ENCODE measurements around the gene PTPRB.

Gene PTPRB

DNA sequence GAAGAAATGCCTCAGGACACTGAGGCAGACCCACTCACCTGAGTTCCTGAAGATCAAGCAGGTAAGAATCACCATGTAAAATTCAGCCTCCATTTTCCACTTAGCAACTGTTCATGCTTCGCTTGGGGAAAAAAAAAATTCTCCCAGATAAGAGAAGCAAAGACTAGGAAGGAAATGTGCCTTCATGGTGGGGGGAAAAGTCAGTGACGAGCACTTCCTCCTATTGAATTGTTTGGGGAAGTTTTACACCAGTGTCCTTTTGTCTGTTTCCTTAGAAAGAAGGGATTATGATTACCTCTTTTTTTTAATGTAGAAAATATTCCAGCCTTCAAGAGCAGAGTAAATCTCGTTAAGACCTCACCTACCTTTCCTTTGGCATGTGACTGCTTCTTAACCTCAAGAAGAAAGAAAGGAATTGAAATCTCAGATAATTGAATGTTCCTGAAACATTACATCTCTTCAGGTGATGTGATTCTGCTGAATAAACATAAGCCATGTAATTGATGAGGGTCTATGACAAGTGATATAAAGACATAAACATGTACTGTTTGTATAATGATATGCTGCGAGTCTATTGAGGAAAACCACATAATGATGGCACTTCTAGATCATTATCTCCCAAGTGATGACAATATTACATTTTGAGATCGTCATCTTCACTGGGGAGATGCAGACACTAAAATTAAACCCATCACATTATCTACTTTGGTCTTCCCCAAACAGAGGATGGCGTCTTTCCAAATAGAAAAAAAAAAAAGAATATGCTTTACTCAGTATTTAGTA, at the start of gene PTPRB:
TSS of gene PTPRB (minus strand) at position 127 of the 783 bp plus-strand sequence. CDS start at position 93, 34 bp downstream.
- no peaks in the 10 kb centered on the region for H3K27me3 ChIP-seq (replicated peaks; ENCODE audit: control insufficient read depth, insufficient read depth, low read length)
- H3K4me3 ChIP-seq (replicated peaks; ENCODE audit: low read depth, low read length): no peak within 1 kb of the TSS
- no peaks in the 10 kb centered on the region for H3K36me3 ChIP-seq (ENCODE audit: control insufficient read depth, insufficient read depth, low read length)
- TF ChIP-seq CTCF (IDR thresholded peaks at IDR 0.05; ENCODE audit: insufficient read depth, low read length, poor library complexity, severe bottlenecking): no peak
- no peak for DNase-seq (ENCODE audit: extremely low read depth, insufficient read length)

DNA sequence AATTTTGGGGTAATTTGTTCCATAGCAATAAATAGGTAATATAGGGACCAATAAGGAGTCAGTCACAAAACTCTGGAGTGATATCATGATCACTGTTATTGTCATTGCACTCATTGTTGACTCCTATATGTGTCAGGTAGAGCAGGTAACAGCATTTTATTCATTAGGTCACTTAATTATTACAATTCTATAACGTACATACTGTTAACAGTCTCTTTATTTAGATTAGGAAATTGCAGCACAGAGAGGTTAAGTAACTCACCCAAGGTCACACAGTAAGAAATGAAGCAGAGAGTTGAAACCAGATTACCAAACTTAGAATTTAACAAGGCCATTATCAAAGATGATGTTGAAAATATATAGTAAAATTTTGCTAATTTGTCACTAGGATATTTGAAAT, 49.7 kb upstream of the PTPRB start:
- Histone ChIP-seq H3K4me3 (replicated peaks; ENCODE audit: low read depth, low read length) (no peak overlapping the region), H3K27me3 (replicated peaks; ENCODE audit: control insufficient read depth, insufficient read depth, low read length) (no peaks in the 10 kb centered on the region), H3K36me3 (ENCODE audit: control insufficient read depth, insufficient read depth, low read length) (no peaks in the 10 kb centered on the region)
- DNase-seq (ENCODE audit: extremely low read depth, insufficient read length): no peak
- TF ChIP-seq CTCF (IDR thresholded peaks at IDR 0.05; ENCODE audit: insufficient read depth, low read length, poor library complexity, severe bottlenecking): no peak

DNA sequence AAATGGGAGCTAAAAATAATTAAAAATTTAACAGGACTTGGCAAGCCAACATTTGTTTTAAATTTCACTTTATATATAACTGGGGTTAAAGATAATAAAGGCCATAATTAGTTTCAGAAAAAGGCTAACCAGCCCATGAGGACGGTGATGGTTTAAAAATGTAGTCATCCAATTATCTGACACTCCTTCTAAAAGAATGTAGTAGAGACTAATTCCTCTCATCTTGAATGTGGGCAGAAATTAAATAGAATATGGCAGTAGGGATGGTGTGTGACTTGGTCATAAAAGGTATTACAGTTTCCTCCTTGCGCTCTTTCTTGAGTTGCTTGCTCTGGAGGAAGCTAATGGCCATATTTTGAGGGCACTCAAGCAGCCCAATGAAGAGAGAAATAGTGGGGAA, 49.1 kb upstream of the PTPRB start:
- Histone ChIP-seq H3K4me3 (replicated peaks; ENCODE audit: low read depth, low read length) (no peak overlapping the region), H3K27me3 (replicated peaks; ENCODE audit: control insufficient read depth, insufficient read depth, low read length) (no peaks in the 10 kb centered on the region), H3K36me3 (ENCODE audit: control insufficient read depth, insufficient read depth, low read length) (no peaks in the 10 kb centered on the region)
- no peak for DNase-seq (ENCODE audit: extremely low read depth, insufficient read length)
- no peak for TF ChIP-seq CTCF (IDR thresholded peaks at IDR 0.05; ENCODE audit: insufficient read depth, low read length, poor library complexity, severe bottlenecking)

- Histone ChIP-seq H3K4me3 (replicated peaks; ENCODE audit: low read depth, low read length) (no peak overlapping the region), H3K36me3 (ENCODE audit: control insufficient read depth, insufficient read depth, low read length) (no peaks in the 10 kb centered on the region), H3K27me3 (replicated peaks; ENCODE audit: control insufficient read depth, insufficient read depth, low read length) (no peaks in the 10 kb centered on the region)
- TF ChIP-seq CTCF (IDR thresholded peaks at IDR 0.05; ENCODE audit: insufficient read depth, low read length, poor library complexity, severe bottlenecking): no peak
- no peak for DNase-seq (ENCODE audit: extremely low read depth, insufficient read length)
Measured at GRCh38 chr12:70683976-70684375, 46.7 kb upstream of the PTPRB start.

DNA sequence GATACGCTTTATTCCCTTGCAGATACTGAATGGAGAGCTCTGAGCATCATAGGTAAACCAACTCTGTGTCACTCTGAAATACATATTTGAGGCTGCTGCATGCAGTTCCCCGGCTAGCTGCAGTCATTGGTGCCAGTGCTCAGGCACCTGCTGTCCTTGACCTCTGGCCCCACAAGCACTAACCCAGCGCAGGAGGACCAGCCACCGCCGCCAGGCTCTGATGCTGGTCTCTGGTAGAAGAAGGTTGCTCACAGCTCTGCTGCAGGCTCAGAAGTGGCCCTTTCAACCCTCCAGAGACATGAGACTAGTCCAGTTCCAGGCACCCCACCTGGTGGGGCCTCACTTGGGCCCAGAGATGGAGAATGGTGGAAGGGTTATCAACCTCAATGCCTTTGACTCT, 34.5 kb upstream of the PTPRB start:
- TF ChIP-seq CTCF (IDR thresholded peaks at IDR 0.05; ENCODE audit: insufficient read depth, low read length, poor library complexity, severe bottlenecking): no peak
- DNase-seq (ENCODE audit: extremely low read depth, insufficient read length): no peak
- Histone ChIP-seq H3K27me3 (replicated peaks; ENCODE audit: control insufficient read depth, insufficient read depth, low read length) (no peaks in the 10 kb centered on the region), H3K36me3 (ENCODE audit: control insufficient read depth, insufficient read depth, low read length) (no peaks in the 10 kb centered on the region), H3K4me3 (replicated peaks; ENCODE audit: low read depth, low read length) (no peak overlapping the region)

Measured in GM06990 (cell line).